ENCODE results near the gene BEND6.

The BEND6 gene

DNA sequence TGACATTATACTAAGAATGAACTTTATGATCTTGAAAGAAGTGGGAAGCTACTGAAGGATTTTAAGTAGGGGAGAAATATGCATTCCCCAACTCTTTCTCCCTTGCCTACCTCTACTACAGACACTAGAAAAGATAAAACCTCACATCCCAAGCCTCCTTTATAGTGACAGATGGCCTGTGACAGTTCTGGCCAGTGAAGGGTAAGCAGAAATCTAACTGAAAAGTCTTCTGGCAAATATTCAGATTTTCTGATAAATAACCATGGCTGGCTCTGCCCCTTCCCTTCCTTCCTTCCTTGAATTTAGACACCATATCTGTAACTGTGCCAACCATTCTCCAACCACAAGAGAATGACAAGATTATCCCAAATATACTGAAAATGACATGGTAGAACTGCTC lies 10.2 kb upstream of the BEND6 start:
- no peak for DNase-seq

DNA sequence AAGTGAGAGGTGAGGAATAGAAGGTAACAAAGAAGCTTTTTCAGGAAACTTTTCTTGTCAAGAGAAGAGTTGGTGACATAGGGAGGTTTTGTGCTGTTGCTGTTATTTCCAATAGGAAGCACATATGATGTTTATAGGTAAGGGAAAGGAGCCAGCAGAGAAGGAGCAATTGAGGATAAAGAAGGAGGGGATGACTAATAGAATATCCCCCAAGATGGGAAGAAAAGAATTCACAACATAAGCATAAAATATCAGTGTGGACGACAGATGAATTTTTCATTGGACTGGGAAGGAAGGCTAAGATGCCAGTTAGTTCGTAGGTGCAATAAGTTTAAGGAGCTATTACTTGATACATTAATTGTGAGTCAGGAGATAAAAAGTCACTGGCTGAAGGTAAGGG lies 8.5 kb upstream of the BEND6 start:
- DNase-seq, result no peak

DNA sequence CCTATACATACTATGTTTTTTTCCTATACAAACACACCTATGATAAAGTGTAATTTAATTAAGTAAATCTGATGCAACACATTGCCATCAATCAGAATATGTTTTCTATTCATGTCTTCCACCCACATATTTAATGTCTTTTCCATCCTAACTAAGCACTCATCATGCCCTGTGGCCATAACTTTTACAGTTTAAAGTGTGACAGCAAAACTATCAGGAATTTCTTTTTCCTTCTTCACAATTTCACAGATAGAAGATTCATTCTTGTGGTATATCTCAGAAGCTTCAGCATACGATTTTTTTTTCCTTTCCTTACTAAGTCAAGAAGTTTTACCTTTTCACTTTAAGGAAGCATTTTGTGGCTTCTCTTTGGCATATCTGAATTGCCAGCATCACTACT lies 7.0 kb upstream of the BEND6 start:
- no peak for DNase-seq

DNA sequence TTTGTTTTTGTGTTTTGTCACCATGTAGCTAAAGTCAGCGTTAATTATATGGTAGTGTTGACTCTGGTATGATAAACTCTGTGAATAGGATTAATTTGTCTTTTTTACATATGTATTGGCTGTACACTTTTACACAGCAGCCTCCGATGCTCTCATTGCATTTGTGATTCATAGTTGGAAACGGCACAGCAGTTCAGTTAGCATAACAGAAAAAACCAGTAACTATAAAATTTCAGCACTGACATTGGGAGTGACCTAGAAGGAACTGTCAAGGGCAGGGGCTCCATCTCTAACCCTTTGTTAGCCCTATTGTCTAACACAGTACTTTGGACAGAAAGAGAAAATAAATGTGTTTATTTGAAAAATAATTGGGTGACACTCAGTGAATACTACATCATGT lies 5.6 kb upstream of the BEND6 start:
- no peak for DNase-seq

DNA sequence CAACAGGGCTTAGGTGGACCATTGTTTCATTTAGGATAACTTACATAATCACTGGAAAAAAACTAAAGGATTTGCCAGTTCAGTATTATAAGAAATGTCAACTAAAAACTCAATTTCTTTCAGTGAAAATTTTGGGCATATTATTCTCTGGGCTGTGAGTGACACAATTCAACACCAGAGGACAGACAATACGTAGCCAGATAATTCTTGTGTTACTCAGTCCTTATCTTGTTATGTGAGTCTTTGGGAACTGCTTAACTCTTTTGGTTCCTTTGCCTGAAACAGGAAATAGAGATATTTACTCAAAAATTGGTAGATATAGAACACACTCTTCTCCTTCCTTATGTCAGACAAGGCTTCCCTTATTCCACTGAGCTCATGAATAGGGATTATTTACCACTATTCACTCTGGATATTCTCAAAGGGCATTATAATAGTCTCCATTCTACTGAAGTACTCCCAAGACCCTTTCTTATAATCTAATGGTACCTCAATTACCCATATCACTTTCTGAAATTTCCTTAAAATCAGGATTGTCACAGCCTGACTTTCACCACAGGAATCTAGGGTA lies 4.9 kb upstream of the BEND6 start:
- DNase-seq, result no peak

DNA sequence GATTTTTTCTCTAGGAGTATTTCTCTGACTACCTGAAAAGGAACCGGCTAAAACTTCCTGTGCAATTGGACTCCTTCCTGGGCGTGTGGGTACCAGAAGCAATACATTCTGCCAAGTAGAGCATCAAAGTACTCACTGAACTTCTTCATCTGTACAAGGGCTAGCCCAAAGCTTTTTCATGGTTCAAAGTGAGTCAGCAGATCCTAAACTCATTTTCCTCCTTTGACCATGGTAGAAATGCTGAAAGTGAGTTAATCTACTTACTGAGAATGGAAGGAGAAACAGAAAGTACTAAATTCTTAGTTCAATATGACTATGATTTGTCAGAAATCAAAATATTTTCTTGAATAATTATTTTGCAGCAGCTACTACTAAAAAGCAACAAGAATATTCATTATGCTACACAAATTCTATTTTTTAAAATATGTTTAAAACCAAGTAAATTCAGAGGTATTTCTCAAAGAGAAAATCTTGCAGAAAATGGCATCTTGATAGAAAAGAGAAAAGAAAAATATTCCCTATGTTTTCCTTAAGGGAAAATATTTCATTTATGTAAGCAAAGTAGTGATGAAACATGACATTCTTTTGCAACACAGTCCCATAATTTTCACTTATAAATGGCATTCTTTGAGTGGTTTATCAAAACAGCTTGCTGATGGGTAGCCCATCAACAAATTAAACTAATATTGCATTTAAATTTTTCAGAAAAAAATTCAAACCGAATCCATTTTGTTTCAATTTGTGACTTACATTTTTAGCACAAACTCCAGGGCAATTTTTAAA lies 3.7 kb upstream of the BEND6 start:
- DNase-seq, result no peak

DNA sequence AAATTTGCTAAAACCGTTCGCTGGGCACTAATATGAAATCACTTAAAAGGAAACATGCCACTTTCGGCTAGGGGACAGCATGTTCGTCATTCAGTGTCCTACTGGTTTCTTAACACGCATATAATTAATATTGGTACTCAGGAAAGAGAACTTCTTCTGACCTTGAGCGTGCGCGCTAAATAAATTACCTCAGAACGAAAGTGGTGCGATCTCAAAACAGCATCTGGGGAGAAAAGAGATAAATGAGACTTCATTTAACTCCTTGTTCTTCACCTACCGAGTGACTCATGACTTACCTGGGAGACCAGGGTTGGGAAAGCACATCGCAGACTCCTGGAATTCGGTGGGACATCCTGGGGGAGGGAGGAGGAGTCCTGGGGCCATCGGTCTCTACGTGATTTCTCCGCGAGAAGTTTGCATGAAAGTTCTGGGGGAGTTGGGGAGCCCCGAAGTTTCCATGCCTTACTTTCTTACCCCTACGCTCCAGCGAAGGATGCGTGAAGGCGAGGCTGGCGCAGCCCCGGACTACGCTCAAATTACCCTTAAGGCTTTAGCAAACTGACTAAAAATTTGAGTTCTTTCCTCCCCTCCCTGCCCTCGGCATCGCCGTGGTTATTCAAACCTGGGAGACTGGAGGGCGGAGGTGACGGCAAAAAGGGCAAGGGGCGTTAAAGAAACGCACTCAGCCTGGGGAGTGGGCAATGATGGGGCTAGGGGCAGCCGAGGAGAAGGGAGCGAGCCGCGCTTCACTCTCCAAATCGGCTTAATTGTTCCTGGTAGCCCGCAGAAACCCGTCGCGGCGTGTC lies 1.1 kb upstream of the BEND6 start:
- no peak for DNase-seq

DNA sequence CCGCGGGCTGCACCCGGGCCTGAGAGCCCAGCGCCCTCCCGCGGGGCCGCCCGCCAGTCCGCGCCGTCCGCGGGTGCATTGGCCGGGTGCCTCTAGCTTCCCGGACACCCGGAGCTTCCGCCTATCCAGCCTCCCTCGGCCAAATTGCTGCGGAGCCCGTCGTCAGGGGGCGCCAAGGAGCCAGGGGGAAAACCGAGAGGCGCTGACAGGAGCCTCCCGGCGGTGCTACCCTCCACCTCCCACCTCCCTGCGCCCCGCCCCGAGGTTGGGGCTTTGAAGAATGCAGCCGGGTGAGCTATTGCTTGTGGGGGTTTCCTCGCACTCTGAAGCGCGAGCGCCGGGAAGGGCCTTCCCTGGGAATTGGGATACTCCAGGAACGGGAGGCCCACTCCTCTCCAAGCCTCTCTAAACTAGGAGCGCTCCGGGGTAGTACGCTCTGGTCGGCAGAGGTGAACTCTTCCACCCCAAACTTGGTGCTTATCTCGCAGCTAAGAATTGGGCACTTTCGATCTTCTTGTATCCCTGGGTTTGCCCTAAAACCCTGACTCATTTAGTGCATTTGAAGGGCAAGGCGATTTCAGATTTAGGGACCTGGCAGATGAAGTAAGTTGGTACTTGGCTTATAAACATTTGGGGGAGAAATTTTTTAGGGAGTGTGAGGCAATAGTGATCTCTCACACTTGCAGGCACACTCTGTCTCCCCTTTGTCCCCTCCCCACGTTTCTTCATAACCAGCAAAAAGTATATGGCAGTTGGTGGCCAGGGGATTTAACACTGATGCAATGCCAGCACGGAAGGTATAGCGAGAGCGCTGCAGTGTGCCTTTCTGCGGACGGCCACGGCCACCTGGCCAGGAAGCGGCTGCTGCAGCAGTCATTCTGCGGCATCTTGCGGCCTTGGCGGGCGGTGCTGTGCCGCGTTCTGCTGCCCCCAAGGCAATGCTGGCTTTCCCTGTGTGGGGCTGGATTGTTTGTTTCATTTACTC lies 556 bp downstream of the BEND6 start:
- peak in 5 of 6 experiments; percentile 2 to 10 (median 9) for DNase-seq

DNA sequence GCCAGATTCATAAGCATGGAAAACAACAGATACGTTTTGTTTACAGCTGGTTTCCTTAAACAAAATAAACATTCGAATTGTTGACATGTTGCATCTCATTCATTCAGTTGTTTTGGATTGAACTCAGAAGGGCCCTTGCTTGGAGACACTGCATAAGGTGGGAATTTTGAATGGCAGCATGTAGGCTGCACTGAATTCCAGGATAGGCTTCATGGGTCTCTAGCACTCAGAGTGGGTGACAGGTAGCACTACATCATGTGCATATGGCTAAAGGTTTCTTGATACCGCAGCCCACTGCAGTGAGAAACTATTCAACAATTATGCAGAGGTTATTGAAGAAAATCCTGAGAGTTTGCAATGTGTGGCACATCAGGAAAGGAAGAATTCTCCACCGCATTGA lies 1.6 kb downstream of the BEND6 start:
- no peak for DNase-seq

DNA sequence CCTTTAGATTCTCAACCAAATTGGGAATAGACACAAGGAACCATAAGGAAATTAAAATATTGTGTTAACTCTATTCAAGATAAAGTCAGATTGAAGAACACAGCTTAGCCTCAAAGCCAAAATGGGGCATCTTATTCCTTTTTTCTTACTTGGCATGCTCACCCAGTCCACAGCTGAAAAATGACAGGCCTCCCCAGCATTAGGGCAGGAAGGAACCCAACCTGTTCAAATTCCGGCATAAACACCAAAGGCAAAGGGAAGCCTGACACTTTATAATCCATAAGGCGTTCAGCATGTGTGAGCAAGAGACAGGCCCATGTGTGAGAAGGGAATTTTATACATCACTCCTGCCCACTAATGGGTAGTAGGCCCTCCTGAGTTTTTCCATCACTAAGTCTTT lies 2.9 kb downstream of the BEND6 start:
- no peak for DNase-seq

DNA sequence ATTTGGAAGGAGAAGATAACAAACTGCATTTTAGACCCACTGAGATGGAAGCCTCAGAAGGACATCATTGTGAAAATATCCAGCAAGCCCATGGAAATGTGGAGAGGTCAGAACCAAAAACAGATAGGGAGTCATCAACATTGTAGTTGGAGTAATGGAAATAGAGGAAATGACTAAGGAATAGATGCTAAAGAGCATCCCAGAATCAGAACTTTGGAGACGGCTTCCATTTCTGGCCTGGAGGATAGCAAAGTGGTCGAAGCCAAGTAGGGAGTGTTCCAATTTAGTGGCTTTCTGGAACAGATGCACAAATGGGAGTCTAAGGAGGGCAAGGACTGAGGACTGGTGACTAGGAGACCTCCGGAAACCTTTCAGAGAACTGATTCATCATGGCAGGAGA lies 3.6 kb downstream of the BEND6 start:
- no peak for DNase-seq

DNA sequence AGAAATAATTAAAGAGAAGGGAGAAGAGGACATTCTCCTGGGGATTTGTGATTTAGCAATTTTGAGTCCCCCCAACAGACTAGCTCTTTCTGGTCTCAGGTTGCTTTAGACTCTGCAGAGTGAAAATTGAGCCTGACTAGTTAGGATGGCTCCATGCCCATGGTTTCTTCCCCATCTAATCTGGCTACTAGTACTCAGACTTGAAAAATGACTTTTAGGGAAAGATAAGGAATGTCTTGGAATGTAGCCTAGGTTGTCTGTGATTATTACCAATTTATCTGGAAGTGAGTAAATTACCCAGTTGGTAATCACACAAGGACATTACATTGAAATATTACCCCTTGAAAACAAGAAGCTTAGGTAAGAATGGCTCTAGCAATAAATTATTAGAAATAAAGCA lies 4.2 kb downstream of the BEND6 start:
- DNase-seq, result no peak

DNA sequence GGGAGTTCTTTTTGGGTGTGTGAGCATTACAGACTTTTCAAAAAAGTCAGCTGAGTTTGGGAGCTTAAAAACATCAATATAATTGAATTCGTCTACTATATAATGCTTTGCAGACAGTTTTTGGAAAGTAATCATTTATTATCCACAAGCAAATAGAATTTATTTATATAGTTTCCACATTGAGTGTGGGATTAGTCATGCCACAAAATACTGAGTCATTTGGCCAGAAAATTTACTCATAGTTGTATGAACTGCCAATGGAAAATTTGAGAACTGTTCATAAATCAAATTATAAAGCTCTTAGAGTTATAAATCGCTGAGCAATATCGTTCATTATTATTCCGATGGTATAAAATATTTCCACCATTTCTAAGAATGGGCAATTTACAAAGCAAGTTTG lies 5.0 kb downstream of the BEND6 start:
- no peak for DNase-seq

DNA sequence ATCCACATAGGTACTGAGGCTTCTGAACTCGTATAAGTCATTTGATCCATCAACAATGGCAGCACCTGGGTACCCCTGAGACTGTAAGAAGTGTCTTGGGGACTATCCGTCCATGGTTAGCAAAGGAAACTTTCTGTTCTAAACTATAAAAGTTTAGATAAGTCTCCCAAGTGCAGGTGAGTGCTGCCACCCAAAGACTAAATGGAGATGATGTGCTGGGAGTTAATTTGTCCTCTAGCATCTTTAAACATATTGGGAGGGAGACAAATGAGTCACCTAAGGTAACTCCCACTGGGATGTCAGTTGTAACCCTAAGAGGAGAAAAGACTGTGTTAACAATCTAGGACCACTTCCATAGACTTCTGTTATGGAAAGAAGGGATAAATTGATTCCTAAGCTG lies 6.2 kb downstream of the BEND6 start:
- no peak for DNase-seq

DNA sequence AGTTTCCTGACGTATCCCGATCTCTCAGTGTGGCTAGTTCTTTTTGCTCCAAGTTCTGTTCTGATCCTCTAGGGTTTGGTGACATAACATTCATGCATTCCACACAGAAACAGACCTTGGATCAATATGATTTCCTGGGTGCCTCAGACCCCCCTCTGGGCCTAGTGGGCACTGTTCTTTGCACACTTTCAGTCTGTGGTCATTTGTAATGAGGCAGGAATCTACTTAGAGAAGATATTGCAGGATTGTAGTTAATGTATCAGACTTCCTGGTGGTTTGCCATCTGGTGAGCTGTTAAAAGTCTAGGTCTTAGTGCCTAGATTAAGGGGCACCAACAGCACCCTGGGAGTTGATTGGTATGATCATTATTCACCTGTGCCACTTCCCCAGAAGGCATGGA lies 7.5 kb downstream of the BEND6 start:
- no peak for DNase-seq

DNA sequence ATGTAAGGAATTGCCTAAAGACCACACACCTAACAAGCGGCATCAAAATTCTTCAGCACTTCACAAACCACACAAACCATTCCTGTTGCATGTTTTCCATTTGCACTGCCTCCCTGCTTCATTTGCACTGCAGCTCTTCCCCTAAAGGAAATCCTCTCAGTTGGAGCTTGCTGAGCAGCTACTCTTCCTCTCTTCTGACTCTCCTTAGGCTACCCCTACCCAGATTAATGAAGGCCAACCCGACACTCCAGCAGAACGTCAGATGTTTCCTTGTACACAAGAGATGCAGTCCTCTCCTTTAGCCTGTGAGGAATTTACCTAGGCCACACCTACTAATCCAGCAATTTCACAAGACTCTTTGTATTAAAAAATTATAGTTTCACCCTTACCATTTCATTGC lies 8.1 kb downstream of the BEND6 start:
- no peak for DNase-seq

DNA sequence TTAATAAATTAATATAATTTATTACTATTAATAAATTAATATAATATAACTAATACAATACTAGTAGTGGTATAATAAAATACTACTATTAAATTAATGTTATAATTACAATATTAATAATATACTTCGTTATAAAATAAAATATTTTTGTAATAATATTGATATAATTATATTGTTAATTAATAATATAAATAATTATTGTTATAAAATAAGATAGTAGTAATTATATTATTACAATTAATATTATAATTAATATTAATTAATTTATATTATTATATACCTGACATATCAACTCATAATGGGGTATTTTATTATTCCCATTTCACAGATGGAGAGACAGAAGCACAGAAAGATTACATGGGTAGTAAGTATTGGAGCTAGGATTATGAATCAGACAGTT lies 8.9 kb downstream of the BEND6 start:
- no peak for DNase-seq

DNA sequence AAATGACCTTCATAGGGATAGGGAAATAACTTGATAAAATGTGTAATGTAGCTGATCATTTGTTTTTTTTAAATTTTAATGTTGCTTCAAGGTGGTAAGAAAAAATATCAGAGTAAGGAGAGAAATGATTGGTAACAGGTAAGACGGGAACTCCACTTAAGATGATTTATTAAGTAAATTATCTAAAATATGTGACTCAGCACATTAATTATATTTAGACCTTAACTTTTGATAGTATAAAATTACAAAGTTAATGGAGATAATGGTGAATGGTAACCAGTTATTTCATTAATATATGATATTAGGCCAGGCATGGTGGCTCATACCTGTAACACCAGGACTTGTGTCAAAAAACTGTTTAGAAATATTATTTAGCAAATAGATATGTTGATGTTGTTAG lies 10.2 kb downstream of the BEND6 start:
- DNase-seq, result no peak

DNA sequence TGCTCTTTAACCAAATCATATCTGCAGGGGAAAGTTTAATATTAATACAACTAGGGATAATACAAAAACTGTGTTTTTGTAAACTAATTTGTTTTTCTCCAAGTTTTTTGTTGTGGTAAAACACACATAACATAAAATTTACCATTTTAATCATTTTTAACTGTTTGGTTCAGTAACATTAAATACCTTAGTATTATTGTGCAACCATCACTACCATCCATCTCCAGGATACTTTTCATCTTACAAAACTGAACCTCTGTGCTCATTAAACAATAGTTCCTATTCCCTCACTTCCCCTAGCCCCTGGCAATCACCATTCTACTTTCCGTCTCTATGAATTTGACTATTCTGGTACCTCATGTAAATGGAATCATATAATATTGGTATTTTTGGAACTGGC lies 15.9 kb downstream of the BEND6 start:
- no peak for DNase-seq

DNA sequence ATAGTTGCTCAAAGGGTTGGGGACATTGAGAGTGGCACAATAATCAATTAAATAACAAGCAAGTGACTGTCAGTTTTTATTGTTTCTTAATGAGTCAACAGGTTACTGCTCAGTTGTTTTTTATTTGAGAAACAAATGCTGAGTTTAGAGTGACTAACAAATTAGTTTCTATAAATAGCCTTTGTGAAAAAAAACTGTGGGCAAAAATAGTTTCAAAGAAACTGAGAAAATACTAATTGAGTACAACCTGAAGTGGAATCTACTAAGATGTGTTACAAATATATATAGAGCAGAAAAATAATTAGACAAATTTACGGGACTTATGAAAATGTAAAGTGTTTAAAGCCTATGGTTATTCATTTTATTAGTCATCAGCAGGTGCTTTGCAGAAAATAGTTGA lies 22.3 kb downstream of the BEND6 start:
- DNase-seq, result no peak

DNA sequence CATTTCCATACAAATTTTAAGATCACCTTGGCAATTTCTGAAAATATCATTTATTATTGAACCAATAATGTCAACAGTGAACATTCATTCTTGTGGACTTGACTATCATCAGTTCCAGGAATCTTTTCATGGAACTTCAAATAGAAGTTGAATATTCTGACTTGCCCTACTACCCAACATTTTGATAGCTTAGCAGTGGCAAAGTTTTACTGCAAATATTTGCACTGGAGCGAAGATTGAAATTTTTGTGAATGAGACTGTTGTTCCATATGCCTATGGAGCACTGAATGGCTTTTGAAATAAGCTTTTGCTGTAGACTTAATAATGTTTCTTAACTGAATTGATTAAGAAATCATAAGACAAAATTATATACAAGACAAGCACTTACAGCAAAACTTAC lies 23.6 kb downstream of the BEND6 start:
- DNase-seq, result no peak

DNA sequence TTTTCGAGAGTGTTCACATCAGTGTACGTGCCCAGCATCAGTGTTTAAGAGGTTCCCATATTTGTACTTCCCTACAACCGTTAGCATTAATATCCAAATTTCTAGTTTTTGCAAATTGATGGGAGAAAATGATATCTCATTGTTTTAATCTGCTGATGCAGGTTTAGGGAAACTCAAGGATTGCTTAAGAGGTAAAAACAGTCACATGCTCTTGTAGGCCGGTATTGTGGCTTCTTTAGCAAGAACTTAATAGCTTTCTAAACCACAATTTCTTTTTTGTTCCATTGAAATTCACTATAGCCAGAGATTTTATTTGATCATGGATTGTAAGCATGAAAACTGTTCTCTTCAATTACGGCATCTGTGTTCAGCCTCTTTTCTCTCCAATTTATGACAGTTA lies 29.5 kb downstream of the BEND6 start:
- no peak for DNase-seq

DNA sequence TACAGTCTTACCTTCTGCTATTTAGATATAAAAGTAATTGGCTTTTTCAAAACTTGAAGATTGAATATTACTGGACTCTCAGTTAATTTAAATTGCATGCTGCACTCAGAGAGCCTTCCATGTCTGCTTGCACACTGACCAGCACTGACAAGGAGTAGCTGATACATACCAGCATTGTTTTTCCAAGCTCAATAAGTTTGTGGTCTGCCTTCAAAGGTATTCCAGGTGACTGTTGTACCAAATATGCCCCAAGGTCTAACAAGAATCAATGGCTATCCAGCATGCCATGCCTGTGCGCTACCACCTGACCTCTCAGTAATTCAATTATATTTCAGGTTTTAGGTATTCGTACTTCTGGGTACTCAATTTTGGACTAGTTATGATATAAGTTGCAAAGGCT lies 30.0 kb downstream of the BEND6 start:
- no peak for DNase-seq

Measured in stimulated activated naive CD4-positive, alpha-beta T cell (primary cell).